WTC11 (cell line): Measurements from ENCODE around the gene WDR1. TPM values are rescaled to one million over a fixed set of nuclear protein-coding genes. Genes with fewer than 3 reads are reported as not detected.

ENCODE experiments used
- ATAC-seq: fragments of 200-7000 bp; cut with Tn5 transposase; 2 replicates; pipeline ENCODE4 v1.10.0; 2021; ENCODE audit warnings: mild to moderate bottlenecking, moderate library complexity
- CTCF ChIA-PET: fragments of 300-600 bp; sonication (Branson Sonifier 250); formaldehyde crosslinking; loops from one replicate; lab custom pipeline; 2021; ENCODE audit warnings: antibody characterized with exemption; lab: Charles Lee
- POLR2A ChIA-PET: fragments of 350-600 bp; sonication (Branson Sonifier 250); formaldehyde crosslinking; loops from one replicate; lab custom pipeline; 2021; ENCODE audit warnings: antibody characterized with exemption; lab: Charles Lee
- DNase-seq: peaks from one replicate; pipeline ENCODE4 v3.0.0; 2021; ENCODE audit warnings: low spot score
- H3K27ac Mint-ChIP-seq: 2 replicates; pipeline ENCODE4 v1.8.0; 2021; ENCODE audit warnings: mixed read lengths
- H3K27me3 Mint-ChIP-seq: 2 replicates; pipeline ENCODE4 v1.8.0; 2021; ENCODE audit warnings: low read depth, mild to moderate bottlenecking, moderate library complexity, mixed read lengths
- H3K36me3 Mint-ChIP-seq: 2 replicates; pipeline ENCODE4 v1.8.0; 2021; ENCODE audit warnings: mixed read lengths
- H3K4me1 Mint-ChIP-seq: 2 replicates; pipeline ENCODE4 v1.8.0; 2022; ENCODE audit warnings: mixed read lengths
- H3K4me3 Mint-ChIP-seq: 2 replicates; pipeline ENCODE4 v1.8.0; 2021; ENCODE audit warnings: mild to moderate bottlenecking, moderate library complexity, mixed read lengths
- H3K9me3 Mint-ChIP-seq: 2 replicates; pipeline ENCODE4 v1.8.0; 2021; ENCODE audit warnings: mixed read lengths
- AFF4 ChIP-seq: sonication (generic); formaldehyde crosslinking; IDR thresholded peaks from 2 replicates; pipeline ENCODE4 v1.8.1; 2023; ENCODE audit warnings: mild to moderate bottlenecking, missing genetic modification reagents, borderline replicate concordance
- AR ChIP-seq: fragments of 250-450 bp; sonication (Bioruptor Pico); IDR thresholded peaks from 2 replicates; pipeline ENCODE4 v1.9.0; 2021; ENCODE audit warnings: mild to moderate bottlenecking
- CREM ChIP-seq: sonication (generic); formaldehyde crosslinking; IDR thresholded peaks from 2 replicates; pipeline ENCODE4 v1.8.1; 2022; ENCODE audit warnings: mild to moderate bottlenecking, missing genetic modification reagents, moderate library complexity
- EMX1 ChIP-seq: fragments of 250-450 bp; sonication (Bioruptor Pico); IDR thresholded peaks from 2 replicates; pipeline ENCODE4 v1.8.0; 2021; ENCODE audit warnings: mild to moderate bottlenecking
- FOXJ3 ChIP-seq: sonication (generic); formaldehyde crosslinking; IDR thresholded peaks from 2 replicates; pipeline ENCODE4 v1.9.0; 2021; ENCODE audit warnings: missing genetic modification reagents, mild to moderate bottlenecking, borderline replicate concordance
- NFATC4 ChIP-seq: fragments of 250-450 bp; sonication (Bioruptor Pico); IDR thresholded peaks from 2 replicates; pipeline ENCODE4 v1.9.0; 2021; ENCODE audit warnings: mild to moderate bottlenecking
- SMAD4 ChIP-seq: sonication (generic); formaldehyde crosslinking; IDR thresholded peaks from 2 replicates; pipeline ENCODE4 v1.8.0; 2022; ENCODE audit warnings: mild to moderate bottlenecking, missing genetic modification reagents
- TP53 ChIP-seq: sonication (generic); formaldehyde crosslinking; IDR thresholded peaks from 2 replicates; pipeline ENCODE4 v1.8.1; 2023; ENCODE audit warnings: mild to moderate bottlenecking, missing genetic modification reagents
- ZNF232 ChIP-seq: sonication (generic); formaldehyde crosslinking; IDR thresholded peaks from 2 replicates; pipeline ENCODE4 v1.8.0; 2022; ENCODE audit warnings: mild to moderate bottlenecking, missing genetic modification reagents
- ZNF281 ChIP-seq: sonication (generic); formaldehyde crosslinking; IDR thresholded peaks from 2 replicates; pipeline ENCODE4 v1.8.0; 2023; ENCODE audit warnings: mild to moderate bottlenecking, missing genetic modification reagents
- total RNA-seq: library from RNA; stranded (reverse); gene quantifications from 3 replicates; pipeline ENCODE4 v1.2.3, GENCODE V29; 2021

Gene WDR1
- total RNA-seq, 1 experiment from 2014 or later: 288 TPM

GRCh38 chr4:10083861-10084641 lies 32.5 kb downstream of the WDR1 start:
- no peaks in the 10 kb centered on the region for H3K4me1 Mint-ChIP-seq
- H3K4me3 Mint-ChIP-seq: no peak overlapping the region
- ATAC-seq (no peak), DNase-seq (peak; percentile 1)
- peaks cover 76% of the 10 kb centered on the region for H3K36me3 Mint-ChIP-seq
- no peaks in the 10 kb centered on the region for H3K9me3 Mint-ChIP-seq
- no peak overlapping the region for H3K27ac Mint-ChIP-seq
- CTCF ChIA-PET: no interaction called here
- POLR2A ChIA-PET: interaction anchor here (0.5 kb wide), 1 partner anchor 33 kb away, joined by 9 read pairs; the partner anchor contains the start of gene WDR1
- no peaks in the 10 kb centered on the region for H3K27me3 Mint-ChIP-seq
- no peak for TF ChIP-seq ZNF232 (CRISPR knock-in tag)

DNA sequence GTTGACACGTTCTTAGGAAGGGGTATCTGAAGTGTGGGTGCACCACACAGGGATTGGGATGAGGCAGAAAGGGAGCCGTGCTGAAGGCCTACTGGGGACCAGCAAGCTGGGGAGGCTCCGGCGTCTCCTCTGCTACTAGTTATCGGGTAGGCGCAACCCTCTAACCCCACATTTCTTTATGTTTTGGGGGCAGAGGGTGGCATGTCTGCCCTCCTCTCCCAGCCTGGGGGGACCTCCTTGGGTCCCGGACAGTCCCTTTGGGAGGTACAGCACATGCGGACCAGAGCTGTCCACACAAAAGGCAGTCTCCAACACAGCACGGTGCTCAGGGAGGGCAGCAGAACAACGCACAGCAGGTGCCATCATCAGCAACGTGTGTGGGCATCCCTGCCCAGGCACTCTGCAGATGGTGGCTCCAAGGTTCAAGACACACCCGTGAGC lies 33.2 kb downstream of the WDR1 start:
- DNase-seq: no peak
- peaks cover 77% of the 10 kb centered on the region for H3K36me3 Mint-ChIP-seq
- ChIA-PET CTCF (no interaction called here), POLR2A (no interaction called here)
- no peaks in the 10 kb centered on the region for H3K4me1 Mint-ChIP-seq
- H3K27ac Mint-ChIP-seq: no peak overlapping the region
- no peak for ATAC-seq
- H3K9me3 Mint-ChIP-seq: no peaks in the 10 kb centered on the region
- no peak overlapping the region for H3K4me3 Mint-ChIP-seq
- H3K27me3 Mint-ChIP-seq: no peaks in the 10 kb centered on the region
- TF ChIP-seq EMX1: no peak
- TF ChIP-seq AR (CRISPR knock-in tag): no peak
- no peak for TF ChIP-seq FOXJ3 (CRISPR knock-in tag)
- no peak for TF ChIP-seq SMAD4 (CRISPR knock-in tag)
- TF ChIP-seq ZNF281 (CRISPR knock-in tag): no peak

DNA sequence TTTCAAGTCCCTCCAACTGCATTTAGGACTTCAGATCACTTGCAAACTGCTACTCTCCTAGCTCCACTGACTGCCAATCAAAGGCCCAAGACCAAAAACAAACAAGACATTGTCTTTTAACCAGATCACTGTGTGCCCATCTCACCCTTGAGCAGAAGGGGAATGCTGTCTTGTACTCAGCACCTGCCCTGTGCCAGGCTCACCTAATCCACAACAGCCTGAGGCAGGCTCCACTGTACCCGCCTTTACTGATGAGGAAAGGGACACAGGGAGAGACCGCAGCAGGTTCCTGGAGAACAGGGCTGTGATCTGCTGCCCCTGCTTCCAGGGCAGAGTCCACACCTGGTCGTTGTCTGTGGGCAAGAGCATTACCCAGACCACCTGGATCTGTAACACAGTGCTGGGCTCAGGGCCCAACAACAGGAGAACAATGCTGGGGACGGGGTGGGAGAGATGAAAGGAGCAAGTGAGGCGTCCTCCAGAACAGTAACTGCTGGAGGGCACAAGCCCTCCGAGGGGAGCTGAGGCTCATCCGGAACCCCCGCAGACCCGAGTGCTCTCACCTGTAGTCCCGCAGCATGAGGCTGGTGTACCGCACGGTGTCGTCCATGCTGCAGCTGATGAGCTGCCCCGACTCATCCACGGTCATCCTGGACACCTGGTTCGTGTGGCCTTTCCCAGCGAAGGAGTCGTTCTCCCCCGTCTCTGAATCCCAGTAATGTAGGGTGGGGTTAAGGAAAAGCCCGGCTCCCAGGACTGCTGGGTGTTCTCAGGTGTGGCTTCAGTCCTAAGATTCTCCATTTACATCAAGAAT lies 33.9 kb downstream of the WDR1 start:
- POLR2A ChIA-PET: no interaction called here
- ATAC-seq (no peak), DNase-seq (peak; percentile 3)
- no peaks in the 10 kb centered on the region for H3K4me1 Mint-ChIP-seq
- CTCF ChIA-PET: no interaction called here
- H3K27ac Mint-ChIP-seq: no peak overlapping the region
- H3K27me3 Mint-ChIP-seq: no peaks in the 10 kb centered on the region
- H3K4me3 Mint-ChIP-seq: no peak overlapping the region
- TF ChIP-seq FOXJ3 (CRISPR knock-in tag) (no peak), ZNF281 (CRISPR knock-in tag) (no peak), NFATC4 (CRISPR knock-in tag) (no peak)
- H3K36me3 Mint-ChIP-seq: peaks cover 76% of the 10 kb centered on the region
- no peaks in the 10 kb centered on the region for H3K9me3 Mint-ChIP-seq

DNA sequence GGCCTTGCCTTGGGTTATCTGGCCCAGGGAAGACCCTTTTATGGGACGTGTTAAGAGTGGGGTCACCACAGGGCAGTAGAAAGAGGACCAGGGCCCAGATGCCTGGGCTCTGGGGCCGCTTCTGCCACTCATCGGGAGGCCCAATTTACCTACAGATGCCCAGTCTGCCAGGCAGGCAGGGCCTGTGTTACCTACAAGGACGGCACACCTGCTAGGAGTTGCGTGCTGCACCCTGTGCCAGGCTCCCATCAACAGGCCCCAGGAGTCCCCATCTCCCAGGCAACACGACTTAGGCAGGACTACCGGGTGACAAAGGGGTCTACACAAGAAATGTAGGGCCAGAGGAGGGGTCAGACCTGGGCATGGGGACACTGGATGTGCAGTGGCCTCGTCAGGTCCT lies 34.6 kb downstream of the WDR1 start:
- Mint-ChIP-seq H3K27ac (no peak overlapping the region), H3K4me3 (no peak overlapping the region), H3K9me3 (no peaks in the 10 kb centered on the region), H3K36me3 (peaks cover 76% of the 10 kb centered on the region), H3K27me3 (no peaks in the 10 kb centered on the region), H3K4me1 (no peaks in the 10 kb centered on the region)
- ChIA-PET POLR2A (no interaction called here), CTCF (no interaction called here)
- DNase-seq (no peak), ATAC-seq (no peak)
- TF ChIP-seq TP53 (no peak), ZNF232 (CRISPR knock-in tag) (no peak), CREM (CRISPR knock-in tag) (no peak), AFF4 (no peak)
